Lower lobe of right lung (tissue), 2 donors: ENCODE data around the gene AASDH. TPM values are rescaled to one million over a fixed set of nuclear protein-coding genes. Genes with fewer than 3 reads are reported as not detected.

Experiments used
- ATAC-seq, 2 donors: fragments of 200-7000 bp; cut with Tn5 transposase; one replicate each; pipeline ENCODE4 v1.9.1; 2020 to 2022; ENCODE audit warnings: mild to moderate bottlenecking in 2 of 2, moderate library complexity in 2 of 2
- DNase-seq: peaks from one replicate; pipeline ENCODE4 v3.0.0-alpha.2; 2020
- H3K27ac ChIP-seq: fragments of 200-600 bp; one replicate; pipeline ENCODE4 v1.8.0; 2022
- H3K27me3 ChIP-seq: fragments of 200-600 bp; one replicate; pipeline ENCODE4 v1.8.0; 2022; ENCODE audit warnings: low read depth
- H3K36me3 ChIP-seq: fragments of 200-600 bp; one replicate; pipeline ENCODE4 v1.8.0; 2022; ENCODE audit warnings: mild to moderate bottlenecking
- H3K4me1 ChIP-seq: fragments of 200-600 bp; one replicate; pipeline ENCODE4 v1.8.0; 2022
- H3K4me3 ChIP-seq: fragments of 200-600 bp; one replicate; pipeline ENCODE4 v1.8.0; 2022; ENCODE audit warnings: mild to moderate bottlenecking
- H3K9me3 ChIP-seq: fragments of 200-600 bp; one replicate; pipeline ENCODE4 v1.8.0; 2022
- intact Hi-C: fragments of 100-400 bp; cut with DNase I; formaldehyde crosslinking; loops from one replicate; pipeline ENCODE4 v1.11.0; 2022
- total RNA-seq: library from RNA; stranded (reverse); fragmentation: NEBNext Ultra II Directional; extraction: Animal tissue kit (Norgen Biotek cat#: 25700); gene quantifications from one replicate; pipeline ENCODE4 v1.2.1, GENCODE V29; 2021
- TF ChIP-seq, protein P1 (sequence below): fragments of 200-600 bp; IDR thresholded peaks from one replicate; pipeline ENCODE4 v1.8.0; 2022; ENCODE audit warnings: antibody characterized with exemption, mild to moderate bottlenecking
- donor health status: DM: no; HTN: yes; CAD: no; lungs with severe emphysema.

Gene AASDH
- total RNA-seq, 1 donor from 2014 or later: 10.8 TPM

DNA sequence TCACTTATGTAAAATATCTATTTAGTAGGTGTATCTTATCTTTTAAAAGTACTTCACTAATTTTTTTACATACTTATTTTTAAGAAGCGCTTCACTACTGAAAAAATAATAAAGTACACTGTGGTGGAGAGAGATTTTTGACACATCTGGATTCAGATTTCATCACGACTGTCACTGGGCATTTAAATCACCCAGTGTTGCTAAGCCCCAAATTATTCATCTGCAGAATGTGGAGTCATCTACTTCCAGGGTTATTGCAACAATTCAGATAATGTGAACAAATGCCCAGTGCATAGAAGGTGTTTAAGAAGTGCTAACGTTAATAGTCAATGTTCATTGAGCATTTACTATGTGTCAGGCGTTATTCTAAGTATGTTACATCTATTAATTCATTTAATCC lies 41.8 kb downstream of the AASDH start:
- no peaks in the 10 kb centered on the region for H3K9me3 ChIP-seq
- intact Hi-C loops: no loop called here
- no peak for ATAC-seq

DNA sequence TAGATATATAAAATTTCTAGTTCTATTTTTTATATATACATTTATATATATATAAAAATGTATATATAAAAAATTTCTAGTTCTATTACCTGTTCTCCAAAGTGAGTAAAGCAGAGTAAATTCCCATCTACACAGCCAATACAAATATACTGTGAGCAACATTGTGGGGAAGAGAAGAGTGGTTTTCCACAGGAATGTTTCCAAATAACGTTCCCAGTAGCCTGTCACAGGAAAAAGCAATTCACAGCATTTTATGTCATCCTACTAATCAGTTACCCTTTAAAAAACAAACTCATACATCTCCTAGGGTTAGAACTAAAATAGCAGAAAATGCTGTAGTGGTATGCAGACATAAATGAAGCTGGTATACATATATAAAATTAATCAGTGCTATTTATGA lies 44.5 kb downstream of the AASDH start:
- Histone ChIP-seq H3K4me1 (no peaks in the 10 kb centered on the region), H3K4me3 (no peak overlapping the region), H3K27me3 (no peaks in the 10 kb centered on the region), H3K27ac (no peak overlapping the region), H3K9me3 (no peaks in the 10 kb centered on the region), H3K36me3 (peaks cover 6% of the 10 kb centered on the region)
- no peak for DNase-seq
- TF ChIP-seq, protein P1, sequence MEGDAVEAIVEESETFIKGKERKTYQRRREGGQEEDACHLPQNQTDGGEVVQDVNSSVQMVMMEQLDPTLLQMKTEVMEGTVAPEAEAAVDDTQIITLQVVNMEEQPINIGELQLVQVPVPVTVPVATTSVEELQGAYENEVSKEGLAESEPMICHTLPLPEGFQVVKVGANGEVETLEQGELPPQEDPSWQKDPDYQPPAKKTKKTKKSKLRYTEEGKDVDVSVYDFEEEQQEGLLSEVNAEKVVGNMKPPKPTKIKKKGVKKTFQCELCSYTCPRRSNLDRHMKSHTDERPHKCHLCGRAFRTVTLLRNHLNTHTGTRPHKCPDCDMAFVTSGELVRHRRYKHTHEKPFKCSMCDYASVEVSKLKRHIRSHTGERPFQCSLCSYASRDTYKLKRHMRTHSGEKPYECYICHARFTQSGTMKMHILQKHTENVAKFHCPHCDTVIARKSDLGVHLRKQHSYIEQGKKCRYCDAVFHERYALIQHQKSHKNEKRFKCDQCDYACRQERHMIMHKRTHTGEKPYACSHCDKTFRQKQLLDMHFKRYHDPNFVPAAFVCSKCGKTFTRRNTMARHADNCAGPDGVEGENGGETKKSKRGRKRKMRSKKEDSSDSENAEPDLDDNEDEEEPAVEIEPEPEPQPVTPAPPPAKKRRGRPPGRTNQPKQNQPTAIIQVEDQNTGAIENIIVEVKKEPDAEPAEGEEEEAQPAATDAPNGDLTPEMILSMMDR: no peak
- ATAC-seq: no peak
- intact Hi-C loops: no loop called here

More for the DNA sequence above, 41.8 kb downstream of the AASDH start:
- Histone ChIP-seq H3K36me3 (peaks cover 32% of the 10 kb centered on the region), H3K4me1 (no peaks in the 10 kb centered on the region), H3K27ac (no peak overlapping the region), H3K4me3 (no peak overlapping the region), H3K27me3 (no peaks in the 10 kb centered on the region)
- no peak for DNase-seq
- TF ChIP-seq, protein P1: no peak

DNA sequence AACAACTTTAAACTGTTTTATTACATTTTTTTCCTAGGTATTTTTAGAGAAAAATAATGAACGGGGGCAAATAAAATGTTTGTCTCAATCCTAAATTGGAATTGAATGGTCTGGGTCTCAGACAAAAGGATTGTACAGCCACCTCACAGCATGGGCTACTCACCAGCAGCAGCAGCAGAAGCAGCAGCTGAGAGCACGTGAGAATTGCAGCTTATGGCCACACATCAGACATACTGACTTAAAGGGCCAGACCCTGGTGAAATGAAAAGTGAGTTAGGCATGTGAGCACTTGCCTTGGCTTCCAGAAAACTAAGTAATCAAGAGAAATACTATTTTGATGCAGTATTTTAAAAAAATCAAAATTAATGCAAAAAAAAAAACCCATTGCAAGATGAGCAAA lies 56.6 kb downstream of the AASDH start:
- H3K36me3 ChIP-seq: no peaks in the 10 kb centered on the region
- TF ChIP-seq, protein P1: no peak
- H3K9me3 ChIP-seq: no peaks in the 10 kb centered on the region
- H3K4me1 ChIP-seq: no peaks in the 10 kb centered on the region
- H3K27ac ChIP-seq: no peak overlapping the region
- intact Hi-C loops: no loop called here
- ATAC-seq (no peak), DNase-seq (no peak)
- no peaks in the 10 kb centered on the region for H3K27me3 ChIP-seq
- no peak overlapping the region for H3K4me3 ChIP-seq

DNA sequence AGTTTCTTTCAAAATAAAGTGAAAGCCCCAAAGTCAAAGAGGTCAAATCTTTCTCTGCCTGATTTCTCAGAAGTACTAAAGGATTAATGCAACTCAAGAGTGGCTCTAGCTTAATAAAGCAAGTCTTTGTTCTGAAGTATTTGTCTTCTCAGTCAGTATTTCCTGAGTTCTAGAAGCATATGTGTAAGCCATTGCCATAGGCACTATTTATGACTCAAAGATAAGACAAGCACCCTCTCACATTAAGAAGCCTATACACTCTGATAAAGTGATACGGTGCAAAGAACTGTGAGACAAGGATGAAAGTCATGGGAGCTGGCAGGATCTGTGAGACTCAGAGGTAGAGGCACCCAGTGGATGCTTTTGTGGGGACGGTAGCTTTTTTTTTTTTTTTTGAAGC lies 60.9 kb downstream of the AASDH start:
- no peaks in the 10 kb centered on the region for H3K4me1 ChIP-seq
- intact Hi-C loops: no loop called here
- H3K27ac ChIP-seq: no peak overlapping the region
- no peaks in the 10 kb centered on the region for H3K36me3 ChIP-seq
- ATAC-seq (no peak), DNase-seq (no peak)
- H3K27me3 ChIP-seq: no peaks in the 10 kb centered on the region
- H3K4me3 ChIP-seq: no peak overlapping the region
- TF ChIP-seq, protein P1: no peak
- no peaks in the 10 kb centered on the region for H3K9me3 ChIP-seq

- Histone ChIP-seq H3K4me1 (no peaks in the 10 kb centered on the region), H3K9me3 (no peaks in the 10 kb centered on the region), H3K36me3 (no peaks in the 10 kb centered on the region), H3K27ac (no peak overlapping the region), H3K4me3 (no peak overlapping the region), H3K27me3 (no peaks in the 10 kb centered on the region)
- TF ChIP-seq, protein P1: no peak
- intact Hi-C loops: no loop called here
- DNase-seq (no peak), ATAC-seq (no peak)
Observed at GRCh38 chr4:56324011-56324610, 63.2 kb downstream of the AASDH start.
